Measurements from ENCODE around the gene NR1H4. TPM values are rescaled to one million over a fixed set of nuclear protein-coding genes. Genes with fewer than 3 reads are reported as not detected.

Gene NR1H4
- total and polyA plus RNA-seq, 2 experiments from 2014 or later: not detected

DNA sequence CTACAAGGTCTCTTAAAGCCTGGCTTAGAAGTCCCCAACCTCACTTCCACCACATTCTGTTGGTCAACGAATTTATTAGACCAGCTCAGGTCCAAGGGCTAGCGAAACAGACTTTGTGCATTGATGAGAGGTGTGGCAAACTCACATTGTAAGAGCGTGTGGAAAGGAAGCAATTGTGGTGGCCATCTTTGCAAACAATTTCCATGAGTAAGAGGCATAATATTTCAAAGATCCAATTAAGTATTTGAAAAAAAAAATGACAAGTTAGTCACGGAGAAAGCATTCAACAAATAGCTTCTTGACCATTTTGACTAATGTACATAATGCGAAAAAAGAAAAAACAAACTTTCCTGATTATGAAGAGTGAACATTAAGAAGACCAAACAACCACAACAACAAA lies 7.4 kb downstream of the NR1H4 start (continued):
- TF ChIP-seq, protein P1, sequence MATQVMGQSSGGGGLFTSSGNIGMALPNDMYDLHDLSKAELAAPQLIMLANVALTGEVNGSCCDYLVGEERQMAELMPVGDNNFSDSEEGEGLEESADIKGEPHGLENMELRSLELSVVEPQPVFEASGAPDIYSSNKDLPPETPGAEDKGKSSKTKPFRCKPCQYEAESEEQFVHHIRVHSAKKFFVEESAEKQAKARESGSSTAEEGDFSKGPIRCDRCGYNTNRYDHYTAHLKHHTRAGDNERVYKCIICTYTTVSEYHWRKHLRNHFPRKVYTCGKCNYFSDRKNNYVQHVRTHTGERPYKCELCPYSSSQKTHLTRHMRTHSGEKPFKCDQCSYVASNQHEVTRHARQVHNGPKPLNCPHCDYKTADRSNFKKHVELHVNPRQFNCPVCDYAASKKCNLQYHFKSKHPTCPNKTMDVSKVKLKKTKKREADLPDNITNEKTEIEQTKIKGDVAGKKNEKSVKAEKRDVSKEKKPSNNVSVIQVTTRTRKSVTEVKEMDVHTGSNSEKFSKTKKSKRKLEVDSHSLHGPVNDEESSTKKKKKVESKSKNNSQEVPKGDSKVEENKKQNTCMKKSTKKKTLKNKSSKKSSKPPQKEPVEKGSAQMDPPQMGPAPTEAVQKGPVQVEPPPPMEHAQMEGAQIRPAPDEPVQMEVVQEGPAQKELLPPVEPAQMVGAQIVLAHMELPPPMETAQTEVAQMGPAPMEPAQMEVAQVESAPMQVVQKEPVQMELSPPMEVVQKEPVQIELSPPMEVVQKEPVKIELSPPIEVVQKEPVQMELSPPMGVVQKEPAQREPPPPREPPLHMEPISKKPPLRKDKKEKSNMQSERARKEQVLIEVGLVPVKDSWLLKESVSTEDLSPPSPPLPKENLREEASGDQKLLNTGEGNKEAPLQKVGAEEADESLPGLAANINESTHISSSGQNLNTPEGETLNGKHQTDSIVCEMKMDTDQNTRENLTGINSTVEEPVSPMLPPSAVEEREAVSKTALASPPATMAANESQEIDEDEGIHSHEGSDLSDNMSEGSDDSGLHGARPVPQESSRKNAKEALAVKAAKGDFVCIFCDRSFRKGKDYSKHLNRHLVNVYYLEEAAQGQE (IDR thresholded peaks at IDR 0.05; ENCODE audit: unreplicated experiment): no peak
- TF ChIP-seq STAT1 (IDR thresholded peaks at IDR 0.05; ENCODE audit: unreplicated experiment) (no peak), CREB1 (CRISPR knock-in tag; IDR thresholded peaks at IDR 0.05; ENCODE audit: low read depth) (no peak), EZH2 (IDR thresholded peaks at IDR 0.05; ENCODE audit: low read depth, unreplicated experiment) (no peak), ZNF114 (CRISPR knock-in tag; IDR thresholded peaks at IDR 0.05) (no peak), JUNB (IDR thresholded peaks at IDR 0.05; ENCODE audit: unreplicated experiment) (no peak), EZH2phosphoT487 (IDR thresholded peaks at IDR 0.05; ENCODE audit: unreplicated experiment) (no peak)

- H3K9me2 ChIP-seq (ENCODE audit: insufficient read depth): peaks cover 3% of the 10 kb centered on the region; the same call in 1 of the 2 replicates
Measured at GRCh38 chr12:100484183-100484886, 10.7 kb downstream of the NR1H4 start.

DNA sequence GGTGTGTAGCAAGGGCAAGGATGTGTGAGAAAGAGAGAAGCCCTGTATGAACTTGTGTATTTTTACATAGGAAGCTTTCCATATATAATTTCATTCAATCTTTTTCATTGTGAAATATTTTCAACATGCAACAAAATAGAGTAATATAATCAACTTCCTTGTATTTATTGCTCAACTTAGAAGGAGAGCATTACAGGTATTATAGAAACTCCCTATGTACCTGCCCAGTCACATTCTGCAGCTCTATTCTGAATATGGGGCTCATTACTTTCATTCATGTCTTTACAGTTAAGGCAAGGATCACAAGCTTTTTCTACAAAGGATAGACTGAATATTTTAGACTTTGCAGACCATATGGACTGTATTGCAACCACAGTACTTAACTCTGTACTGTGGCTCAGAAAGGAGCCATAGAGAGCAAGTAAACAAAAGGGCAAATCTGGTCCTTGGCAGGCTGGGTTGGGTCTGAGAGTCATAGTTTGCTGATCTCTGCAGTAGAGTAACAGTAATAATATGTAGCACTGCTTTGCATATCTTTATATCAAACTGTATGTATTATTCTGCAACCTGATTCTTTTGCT lies 11.3 kb downstream of the NR1H4 start:
- no peak for DNase-seq (ENCODE audit: low spot score)
- H3K27ac ChIP-seq (ENCODE audit: low read depth): no peak overlapping the region
- no peaks in the 10 kb centered on the region for H3K27me3 ChIP-seq (ENCODE audit: insufficient read depth)
- H3K9me2 ChIP-seq (ENCODE audit: insufficient read depth): peaks cover 3% of the 10 kb centered on the region; the same call in 1 of the 2 replicates
- H3K27me3 Mint-ChIP-seq (ENCODE audit: insufficient read depth, low read depth, poor library complexity): no peaks in the 10 kb centered on the region
- no peak for ATAC-seq
- H4K20me1 ChIP-seq (replicated peaks; ENCODE audit: insufficient read depth): no peaks in the 10 kb centered on the region
- H2AFZ ChIP-seq: no peak overlapping the region
- no peak overlapping the region for H3K4me3 Mint-ChIP-seq
- no peaks in the 10 kb centered on the region for H3K36me3 ChIP-seq (ENCODE audit: insufficient read depth)
- H3K4me1 Mint-ChIP-seq: peaks cover 5% of the 10 kb centered on the region; the same call in 1 of the 3 replicates
- no peaks in the 10 kb centered on the region for H3K36me3 Mint-ChIP-seq (ENCODE audit: low read depth)
- no peak overlapping the region for H3K4me2 ChIP-seq
- H3K4me1 ChIP-seq (ENCODE audit: insufficient read depth): no peaks in the 10 kb centered on the region
- no peak overlapping the region for H3K4me3 ChIP-seq
- no peaks in the 10 kb centered on the region for H3K79me2 ChIP-seq (replicated peaks; ENCODE audit: insufficient read depth)
- no peaks in the 10 kb centered on the region for H3F3A ChIP-seq (replicated peaks; ENCODE audit: low read depth)
- TF ChIP-seq ETS1 (IDR thresholded peaks at IDR 0.05) (no peak), POLR2AphosphoS5 (IDR thresholded peaks at IDR 0.05; ENCODE audit: low read depth) (no peak), NANOG (IDR thresholded peaks at IDR 0.05; ENCODE audit: borderline replicate concordance) (no peak), ZNF114 (CRISPR knock-in tag; IDR thresholded peaks at IDR 0.05) (no peak)
- no peaks in the 10 kb centered on the region for H3K9me3 Mint-ChIP-seq
- no peak overlapping the region for H3K27ac Mint-ChIP-seq

More at GRCh38 chr12:100484183-100484886, 10.7 kb downstream of the NR1H4 start:
- Mint-ChIP-seq H3K4me1 (peaks cover 5% of the 10 kb centered on the region; the same call in 1 of the 3 replicates), H3K9me3 (no peaks in the 10 kb centered on the region), H3K4me3 (no peak overlapping the region), H3K27ac (no peak overlapping the region), H3K27me3 (ENCODE audit: insufficient read depth, low read depth, poor library complexity) (no peaks in the 10 kb centered on the region), H3K36me3 (ENCODE audit: low read depth) (no peaks in the 10 kb centered on the region)
- no peak overlapping the region for H3K27ac ChIP-seq (ENCODE audit: low read depth)
- no peak for ATAC-seq
- H2AFZ ChIP-seq: no peak overlapping the region
- TF ChIP-seq STAT1 (IDR thresholded peaks at IDR 0.05; ENCODE audit: unreplicated experiment): no peak
- H3F3A ChIP-seq (replicated peaks; ENCODE audit: low read depth): no peaks in the 10 kb centered on the region
- no peak for DNase-seq (ENCODE audit: low spot score)
- H3K27me3 ChIP-seq (ENCODE audit: insufficient read depth): no peaks in the 10 kb centered on the region
- no peak overlapping the region for H3K4me3 ChIP-seq
- no peaks in the 10 kb centered on the region for H3K4me1 ChIP-seq (ENCODE audit: insufficient read depth)
- H3K36me3 ChIP-seq (ENCODE audit: insufficient read depth): no peaks in the 10 kb centered on the region
- H3K79me2 ChIP-seq (replicated peaks; ENCODE audit: insufficient read depth): no peaks in the 10 kb centered on the region
- no peaks in the 10 kb centered on the region for H4K20me1 ChIP-seq (replicated peaks; ENCODE audit: insufficient read depth)
- no peak overlapping the region for H3K4me2 ChIP-seq
